CMK (cell line): ENCODE measurements around the gene HPF1.
"Not testable (repeated sequence)": the region's sequence is repeated elsewhere in the genome, so short reads cannot be mapped to it uniquely, and the experiment has no call there.

Source experiments
- DNase-seq: peaks from one replicate; pipeline ENCODE4 v3.0.0-alpha.2; 2010; ENCODE audit warnings: low read depth

Gene HPF1

DNA sequence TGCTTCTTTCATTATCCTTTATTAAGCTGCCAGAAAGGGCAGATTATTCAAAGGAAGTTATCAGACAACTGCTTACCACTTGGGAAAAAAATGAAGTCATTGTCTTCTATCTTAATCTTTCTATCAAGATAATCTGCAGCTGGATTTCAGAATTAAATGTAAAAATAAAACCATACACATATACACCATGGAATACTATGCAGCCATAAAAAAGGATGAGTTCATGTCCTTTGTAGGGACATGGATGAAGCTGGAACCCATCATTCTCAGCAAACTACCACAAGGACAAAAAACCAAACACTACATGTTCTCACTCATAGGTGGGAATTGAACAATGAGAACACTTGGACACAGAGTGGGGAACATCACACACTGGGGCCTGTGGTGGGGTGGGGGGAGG is 19.1 kb downstream of the HPF1 start:
- not testable (repeated sequence) for DNase-seq

GRCh38 chr4:169730564-169730963 is 27.2 kb downstream of the HPF1 start:
- DNase-seq: no peak

DNA sequence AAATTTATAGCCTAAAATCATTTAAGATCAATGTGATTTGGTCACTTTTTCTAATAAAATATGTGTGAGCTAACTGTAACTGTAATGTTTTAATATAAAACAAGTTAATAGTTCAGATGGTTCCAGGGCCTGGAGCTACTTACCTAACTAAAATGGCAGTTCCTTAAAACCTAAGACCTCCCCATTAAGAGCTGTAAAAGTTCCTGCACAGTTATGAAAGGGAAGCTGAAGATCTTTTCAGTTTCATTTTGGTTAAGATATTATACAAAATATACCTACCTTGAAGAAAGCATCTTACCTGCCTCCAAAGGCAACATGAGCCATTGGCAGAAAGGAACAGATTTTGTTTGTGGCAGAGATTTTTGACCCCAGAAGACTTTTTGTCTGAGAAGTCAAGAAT is 30.1 kb downstream of the HPF1 start:
- no peak for DNase-seq

GRCh38 chr4:169724260-169724659 is 33.5 kb downstream of the HPF1 start:
- DNase-seq: no peak

DNA sequence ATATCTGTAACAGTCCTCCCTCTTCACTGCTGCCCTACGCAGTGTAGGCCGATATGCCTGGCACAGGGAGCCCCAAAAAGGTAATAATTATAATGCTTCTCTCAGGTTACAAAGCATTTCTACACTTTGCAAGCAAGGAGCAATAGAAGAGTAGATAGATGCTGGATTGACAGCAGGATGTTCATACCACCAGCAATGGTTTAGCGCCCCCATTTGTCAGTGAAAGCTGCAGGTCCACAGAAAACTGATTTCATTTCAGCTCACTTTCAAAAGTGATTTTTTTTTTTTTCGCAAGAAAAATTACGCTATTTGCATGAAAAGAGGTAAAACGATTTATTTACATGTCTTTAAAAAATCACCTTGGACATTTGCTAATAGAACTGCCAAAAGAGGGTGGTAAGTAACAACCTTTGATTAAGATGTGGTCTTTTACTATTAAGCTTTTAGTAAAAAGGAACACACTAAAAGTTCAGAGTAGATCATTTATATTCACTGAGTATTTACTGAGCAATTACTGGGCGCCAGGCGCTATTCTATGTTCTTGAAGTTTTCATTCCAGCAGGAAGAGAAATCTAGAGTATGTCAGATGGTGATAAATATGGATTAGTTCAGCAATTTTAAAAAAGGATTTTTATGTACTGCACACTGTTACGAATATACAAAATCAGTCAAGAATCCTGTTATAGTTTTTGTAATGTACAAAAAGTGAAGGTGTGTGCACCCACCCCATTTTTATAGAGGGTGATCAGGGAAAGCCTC is 34.4 kb downstream of the HPF1 start:
- no peak for DNase-seq

DNA sequence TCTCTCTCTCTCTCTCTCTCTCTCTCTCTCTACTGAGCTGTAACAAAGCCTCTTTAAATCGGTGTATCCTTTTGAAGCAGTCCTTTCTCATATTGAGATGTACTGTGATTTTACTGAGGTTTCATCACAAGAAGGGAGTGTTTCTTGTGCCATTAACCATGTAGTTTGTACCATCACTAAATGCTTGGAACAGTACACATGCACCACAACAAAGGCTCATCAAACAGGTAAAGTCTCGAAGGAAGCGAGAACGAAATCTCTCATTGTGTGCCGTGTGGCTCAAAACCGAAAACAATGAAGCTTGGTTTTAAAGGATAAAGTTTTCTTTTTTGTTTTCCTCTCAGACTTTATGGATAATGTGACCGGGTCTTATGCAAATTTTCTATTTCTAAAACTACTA is 37.2 kb downstream of the HPF1 start:
- no peak for DNase-seq

DNA sequence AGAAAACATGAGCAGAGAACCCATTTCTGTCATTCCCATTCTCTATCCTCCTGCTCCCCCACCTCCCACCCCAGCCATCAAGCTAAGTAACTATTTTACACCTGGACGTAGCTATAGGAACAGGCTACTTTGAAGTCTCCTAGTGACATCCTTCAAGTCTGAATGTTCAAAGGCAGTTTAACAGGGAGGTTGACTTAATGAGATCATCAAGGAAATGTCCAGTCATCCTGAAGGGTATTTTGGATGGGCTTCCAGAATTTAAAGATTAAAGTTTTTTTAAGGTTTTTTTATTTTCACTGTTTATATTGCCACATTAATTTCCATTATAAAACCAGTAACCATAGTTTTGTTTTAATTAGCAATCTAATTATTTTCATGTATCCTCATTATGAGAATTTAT is 41.1 kb downstream of the HPF1 start:
- no peak for DNase-seq

DNA sequence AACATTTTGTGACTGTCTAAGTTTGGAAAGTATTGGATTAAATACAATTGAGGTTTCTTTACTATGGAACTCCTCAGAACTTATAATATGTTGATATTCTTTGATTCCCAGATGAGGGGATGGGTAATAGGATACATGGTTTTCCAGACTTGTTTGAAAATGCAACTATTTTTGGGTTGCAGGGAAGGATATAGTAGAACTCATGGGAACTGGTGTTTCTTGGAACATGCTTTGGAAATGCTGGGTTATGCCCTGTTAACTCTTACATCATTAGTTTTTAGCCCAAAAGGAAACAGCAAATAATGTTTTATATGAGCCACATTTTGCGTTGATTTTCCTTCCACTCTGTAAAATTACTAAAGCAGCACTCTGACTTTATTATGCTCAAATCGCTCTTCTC is 41.9 kb downstream of the HPF1 start:
- no peak for DNase-seq

- no peak for DNase-seq
Measured at GRCh38 chr4:169707958-169708643, 49.6 kb downstream of the HPF1 start.

DNA sequence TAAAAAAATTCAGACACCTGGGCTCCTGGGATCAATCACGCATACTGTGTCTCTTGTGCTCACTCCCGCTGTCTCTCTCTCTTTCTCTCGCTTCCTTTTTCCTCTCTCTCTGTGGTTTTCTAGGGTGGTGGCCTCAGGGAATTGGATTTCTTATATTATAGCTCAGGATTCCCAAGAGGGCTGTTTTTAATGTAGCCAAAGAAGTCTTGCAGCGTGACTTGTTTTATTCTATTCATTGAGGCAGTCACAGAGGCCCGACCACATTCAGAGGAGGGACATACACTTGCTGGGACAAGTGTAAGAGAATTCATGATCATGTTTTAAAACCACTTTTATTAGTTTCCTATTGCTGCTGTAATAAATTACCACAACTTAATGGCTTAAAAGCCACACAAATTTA is 59.4 kb downstream of the HPF1 start:
- DNase-seq: no peak

DNA sequence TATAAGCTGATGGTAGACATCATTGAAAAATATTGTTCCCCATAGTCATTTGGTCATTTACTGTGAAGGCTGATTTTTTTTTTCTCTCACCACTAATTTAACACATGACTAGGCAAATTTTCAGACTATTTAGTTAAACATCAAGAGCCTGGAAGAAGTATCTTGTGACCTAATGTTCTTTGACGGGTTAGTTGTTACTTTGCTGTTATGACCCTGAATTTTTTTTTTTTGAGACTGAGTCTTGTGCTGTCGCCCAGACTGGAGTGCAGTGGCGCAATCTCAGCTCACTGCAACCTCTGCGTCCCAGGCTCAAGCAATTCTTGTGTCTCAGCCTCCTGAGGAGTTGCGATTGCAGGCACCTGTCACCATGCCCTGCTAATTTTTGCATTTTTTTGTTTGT is 67.0 kb downstream of the HPF1 start:
- DNase-seq: no peak

DNA sequence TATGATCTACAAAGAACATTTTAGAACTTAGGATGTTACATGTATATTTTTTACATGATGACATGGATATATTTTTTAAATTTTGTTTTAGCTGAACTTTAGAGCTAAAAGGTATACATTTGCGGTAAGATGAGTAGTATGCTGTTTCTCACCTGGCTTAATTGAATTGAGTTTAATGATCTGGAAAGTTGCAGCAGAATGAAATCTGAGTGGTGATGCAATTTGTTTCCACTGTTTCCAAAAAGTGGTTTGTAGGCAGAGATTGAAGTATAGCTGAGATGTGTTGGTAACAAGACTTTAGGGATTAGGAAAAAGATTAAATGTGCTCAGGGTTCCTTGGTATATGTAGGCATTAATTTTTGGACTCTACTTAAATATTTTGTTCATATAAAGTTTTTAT is 68.1 kb downstream of the HPF1 start:
- DNase-seq: no peak

GRCh38 chr4:169682372-169683047 is 75.2 kb downstream of the HPF1 start:
- DNase-seq: no peak
